GM21526 (cell line): ENCODE data around the gene ANKRD1.

ENCODE experiments used
- ATAC-seq: cut with Tn5 transposase; IDR thresholded peaks from one replicate; pipeline ENCODE4 v1.9.1; 2021; ENCODE audit warnings: moderate library complexity; ENCODE audit not compliant: unreplicated experiment, low FRiP score

The ANKRD1 gene

GRCh38 chr10:90866050-90866598, 54.8 kb downstream of the ANKRD1 start:
- no peak for ATAC-seq

DNA sequence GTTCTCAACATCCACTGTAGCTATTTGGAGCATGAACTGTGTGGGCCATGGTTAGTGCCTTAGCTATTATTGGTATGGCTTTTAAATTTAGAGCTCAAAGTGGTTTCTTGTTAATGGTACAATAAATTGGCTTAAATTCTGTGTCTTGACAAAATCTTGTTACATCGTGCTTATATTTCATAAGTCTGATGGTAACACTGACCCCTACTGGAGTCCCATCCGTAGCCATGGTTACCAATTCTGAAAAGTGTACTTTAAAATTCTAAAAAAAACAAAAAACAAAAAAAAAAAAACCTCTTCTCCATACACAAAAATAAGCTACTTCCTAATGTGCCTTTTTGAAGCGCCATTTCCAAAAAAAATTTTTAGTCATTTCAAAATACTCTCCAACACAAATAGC, 55.5 kb downstream of the ANKRD1 start:
- no peak for ATAC-seq

DNA sequence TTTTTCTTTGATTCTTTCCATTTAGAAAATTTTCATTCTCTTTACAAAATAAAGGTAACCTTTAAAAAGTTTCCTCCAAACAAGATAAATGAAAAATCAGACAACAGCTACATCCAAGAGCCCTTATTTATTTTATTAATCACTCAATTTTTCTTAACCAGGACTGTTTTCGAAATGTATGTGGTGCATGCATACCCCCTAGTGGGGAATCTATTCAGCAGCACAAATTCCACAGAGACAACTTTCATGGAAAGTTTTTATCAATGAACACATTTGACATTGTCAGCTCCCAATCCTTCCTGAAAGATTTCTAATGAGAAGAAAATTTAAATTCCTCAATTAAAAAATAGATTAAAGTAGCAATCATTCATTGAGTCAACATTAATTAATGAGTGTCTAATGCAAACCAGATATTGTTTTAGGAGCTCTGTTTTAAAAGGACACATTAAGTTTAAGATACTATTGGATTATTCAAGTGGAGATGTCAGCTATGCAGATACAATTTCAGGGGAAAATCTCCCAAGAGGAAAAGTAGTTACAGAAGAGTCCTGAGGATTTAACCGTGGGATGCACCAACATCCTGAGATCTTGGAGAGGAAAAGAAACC, 57.9 kb downstream of the ANKRD1 start:
- ATAC-seq, result no peak
